ENCODE data around the gene KRTAP2-1.
"Not testable (repeated sequence)": the region's sequence is repeated elsewhere in the genome, so short reads cannot be mapped to it uniquely, and the experiment has no call there.

Gene KRTAP2-1

GRCh38 chr17:41065016-41065689 is 18.0 kb upstream of the KRTAP2-1 start:
- H3K9me3 Mint-ChIP-seq; H3K27ac Mint-ChIP-seq; H3K4me3 Mint-ChIP-seq; H3K4me1 Mint-ChIP-seq (ENCODE audit: low read depth); H3K36me3 Mint-ChIP-seq (ENCODE audit: low read depth); intact Hi-C loops (cut with micrococcal nuclease): not testable (repeated sequence)
- H3K27me3 Mint-ChIP-seq: peaks cover 14% of the 10 kb centered on the region

- H3K9me3 Mint-ChIP-seq: no peaks in the 10 kb centered on the region
- no peak overlapping the region for H3K27ac Mint-ChIP-seq
- intact Hi-C loops (cut with micrococcal nuclease): no loop called here
- no peak overlapping the region for H3K4me3 Mint-ChIP-seq
- H3K4me1 Mint-ChIP-seq (ENCODE audit: low read depth): no peaks in the 10 kb centered on the region
- H3K27me3 Mint-ChIP-seq: peaks cover 21% of the 10 kb centered on the region
- H3K36me3 Mint-ChIP-seq (ENCODE audit: low read depth): no peaks in the 10 kb centered on the region
Observed at GRCh38 chr17:41064301-41064700, 17.2 kb upstream of the KRTAP2-1 start.

GRCh38 chr17:41063449-41063848 is 16.3 kb upstream of the KRTAP2-1 start:
- Mint-ChIP-seq H3K27me3 (peaks cover 27% of the 10 kb centered on the region), H3K4me1 (ENCODE audit: low read depth) (no peaks in the 10 kb centered on the region), H3K36me3 (ENCODE audit: low read depth) (no peaks in the 10 kb centered on the region), H3K27ac (no peak overlapping the region), H3K4me3 (no peak overlapping the region), H3K9me3 (no peaks in the 10 kb centered on the region)
- intact Hi-C loops (cut with micrococcal nuclease): no loop called here

- intact Hi-C loops (cut with micrococcal nuclease): no loop called here
- no peaks in the 10 kb centered on the region for H3K36me3 Mint-ChIP-seq (ENCODE audit: low read depth)
- no peak overlapping the region for H3K27ac Mint-ChIP-seq
- H3K4me3 Mint-ChIP-seq: no peak overlapping the region
- H3K27me3 Mint-ChIP-seq: peaks cover 31% of the 10 kb centered on the region
- H3K9me3 Mint-ChIP-seq: no peaks in the 10 kb centered on the region
- no peaks in the 10 kb centered on the region for H3K4me1 Mint-ChIP-seq (ENCODE audit: low read depth)
Observed at GRCh38 chr17:41061964-41062363, 14.8 kb upstream of the KRTAP2-1 start.

- no peaks in the 10 kb centered on the region for H3K4me1 Mint-ChIP-seq (ENCODE audit: low read depth)
- no peaks in the 10 kb centered on the region for H3K36me3 Mint-ChIP-seq (ENCODE audit: low read depth)
- no peaks in the 10 kb centered on the region for H3K9me3 Mint-ChIP-seq
- H3K27me3 Mint-ChIP-seq: peaks cover 33% of the 10 kb centered on the region
- H3K4me3 Mint-ChIP-seq: no peak within 1 kb of the TSS
- intact Hi-C loops (cut with micrococcal nuclease): no loop called here
- H3K27ac Mint-ChIP-seq: no peak within 1 kb of the TSS
Observed at GRCh38 chr17:41060052-41060604, 13.0 kb upstream of the KRTAP2-1 start, which contains the start of gene KRTAP2-3. Gene KRTAP2-3, minus strand, starts transcription at chr17:41060114. Its CDS starts 64 bp downstream, at chr17:41060050.

GRCh38 chr17:41059276-41060051 is 12.3 kb upstream of the KRTAP2-1 start:
- H3K27ac Mint-ChIP-seq; H3K4me3 Mint-ChIP-seq; H3K4me1 Mint-ChIP-seq (ENCODE audit: low read depth); intact Hi-C loops (cut with micrococcal nuclease); H3K36me3 Mint-ChIP-seq (ENCODE audit: low read depth); H3K9me3 Mint-ChIP-seq: not testable (repeated sequence)
- peaks cover 33% of the 10 kb centered on the region for H3K27me3 Mint-ChIP-seq

GRCh38 chr17:41058741-41059140 is 11.6 kb upstream of the KRTAP2-1 start:
- H3K27me3 Mint-ChIP-seq: peaks cover 33% of the 10 kb centered on the region
- intact Hi-C loops (cut with micrococcal nuclease): no loop called here
- no peaks in the 10 kb centered on the region for H3K36me3 Mint-ChIP-seq (ENCODE audit: low read depth)

GRCh38 chr17:41057547-41057946 is 10.4 kb upstream of the KRTAP2-1 start:
- intact Hi-C loops (cut with micrococcal nuclease): no loop called here
- no peak overlapping the region for H3K27ac Mint-ChIP-seq

More at GRCh38 chr17:41058741-41059140, 11.6 kb upstream of the KRTAP2-1 start:
- no peak overlapping the region for H3K27ac Mint-ChIP-seq
- H3K4me1 Mint-ChIP-seq (ENCODE audit: low read depth): no peaks in the 10 kb centered on the region
- no peaks in the 10 kb centered on the region for H3K9me3 Mint-ChIP-seq
- H3K4me3 Mint-ChIP-seq: no peak overlapping the region

GRCh38 chr17:41055130-41055529 is 8.0 kb upstream of the KRTAP2-1 start, which contains the start of gene KRTAP2-2:
Gene KRTAP2-2, minus strand, starts transcription at chr17:41055230. Its CDS starts 19 bp downstream, at chr17:41055211.
- H3K27ac Mint-ChIP-seq; H3K4me1 Mint-ChIP-seq (ENCODE audit: low read depth); H3K9me3 Mint-ChIP-seq; H3K36me3 Mint-ChIP-seq (ENCODE audit: low read depth); intact Hi-C loops (cut with micrococcal nuclease); H3K4me3 Mint-ChIP-seq: not testable (repeated sequence)
- H3K27me3 Mint-ChIP-seq: peaks cover 22% of the 10 kb centered on the region

More at GRCh38 chr17:41057547-41057946, 10.4 kb upstream of the KRTAP2-1 start:
- H3K4me3 Mint-ChIP-seq: no peak overlapping the region
- H3K9me3 Mint-ChIP-seq: no peaks in the 10 kb centered on the region
- H3K36me3 Mint-ChIP-seq (ENCODE audit: low read depth): no peaks in the 10 kb centered on the region
- H3K27me3 Mint-ChIP-seq: peaks cover 31% of the 10 kb centered on the region
- H3K4me1 Mint-ChIP-seq (ENCODE audit: low read depth): no peaks in the 10 kb centered on the region

- H3K4me3 Mint-ChIP-seq; intact Hi-C loops (cut with micrococcal nuclease); H3K27ac Mint-ChIP-seq; H3K36me3 Mint-ChIP-seq (ENCODE audit: low read depth); H3K4me1 Mint-ChIP-seq (ENCODE audit: low read depth); H3K9me3 Mint-ChIP-seq: not testable (repeated sequence)
- H3K27me3 Mint-ChIP-seq: peaks cover 21% of the 10 kb centered on the region
Observed at GRCh38 chr17:41054556-41054955, 7.4 kb upstream of the KRTAP2-1 start.

GRCh38 chr17:41054025-41054424 is 6.9 kb upstream of the KRTAP2-1 start:
- H3K36me3 Mint-ChIP-seq (ENCODE audit: low read depth): no peaks in the 10 kb centered on the region
- H3K27ac Mint-ChIP-seq: no peak overlapping the region
- H3K4me1 Mint-ChIP-seq (ENCODE audit: low read depth): no peaks in the 10 kb centered on the region
- no peak overlapping the region for H3K4me3 Mint-ChIP-seq
- intact Hi-C loops (cut with micrococcal nuclease): no loop called here
- peaks cover 18% of the 10 kb centered on the region for H3K27me3 Mint-ChIP-seq
- H3K9me3 Mint-ChIP-seq: no peaks in the 10 kb centered on the region

- Mint-ChIP-seq H3K36me3 (ENCODE audit: low read depth) (no peaks in the 10 kb centered on the region), H3K4me3 (no peak overlapping the region), H3K9me3 (no peaks in the 10 kb centered on the region), H3K27me3 (peaks cover 20% of the 10 kb centered on the region), H3K4me1 (ENCODE audit: low read depth) (no peaks in the 10 kb centered on the region), H3K27ac (no peak overlapping the region)
- intact Hi-C loops (cut with micrococcal nuclease): no loop called here
Observed at GRCh38 chr17:41052566-41052965, 5.5 kb upstream of the KRTAP2-1 start.

GRCh38 chr17:41049110-41049509 is 2.0 kb upstream of the KRTAP2-1 start:
- Mint-ChIP-seq H3K36me3 (ENCODE audit: low read depth) (no peaks in the 10 kb centered on the region), H3K4me1 (ENCODE audit: low read depth) (no peaks in the 10 kb centered on the region), H3K9me3 (no peaks in the 10 kb centered on the region), H3K27me3 (peaks cover 24% of the 10 kb centered on the region), H3K27ac (no peak overlapping the region), H3K4me3 (no peak overlapping the region)
- intact Hi-C loops (cut with micrococcal nuclease): no loop called here

GRCh38 chr17:41048441-41048840 is 1.3 kb upstream of the KRTAP2-1 start:
- intact Hi-C loops (cut with micrococcal nuclease): no loop called here
- Mint-ChIP-seq H3K9me3 (peaks cover 5% of the 10 kb centered on the region), H3K36me3 (ENCODE audit: low read depth) (no peaks in the 10 kb centered on the region), H3K4me3 (no peak overlapping the region), H3K27ac (no peak overlapping the region), H3K4me1 (ENCODE audit: low read depth) (no peaks in the 10 kb centered on the region), H3K27me3 (peaks cover 24% of the 10 kb centered on the region)

Measured in dendritic cell treated with granulocyte-macrophage colony-stimulating factor and Interleukin-4, amounts not matched to agents 40 ng/mL and 50 ng/mL, for 4 days (primary cell).